ENCODE measurements around the gene ZFYVE21.

DNA sequence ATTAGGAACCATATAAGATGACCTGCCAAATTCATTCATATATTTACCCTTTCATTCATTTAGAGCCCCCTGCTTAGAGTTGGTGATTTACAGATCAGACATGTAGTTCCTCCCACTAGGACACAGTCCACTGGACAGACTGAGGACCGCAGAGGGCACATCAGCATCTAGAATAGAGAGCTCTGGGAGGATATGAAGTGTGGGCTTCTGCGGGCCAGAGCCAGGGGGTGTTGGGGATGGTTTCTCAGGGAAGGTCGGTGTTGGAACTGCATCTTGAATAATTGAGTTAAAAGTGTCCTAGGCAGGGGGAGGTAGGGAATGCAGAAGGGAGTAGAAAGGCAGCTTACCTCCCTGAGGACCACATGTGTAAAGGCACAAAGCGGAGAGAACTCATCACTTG lies 43.7 kb upstream of the ZFYVE21 start:
- TF ChIP-seq, protein P1, sequence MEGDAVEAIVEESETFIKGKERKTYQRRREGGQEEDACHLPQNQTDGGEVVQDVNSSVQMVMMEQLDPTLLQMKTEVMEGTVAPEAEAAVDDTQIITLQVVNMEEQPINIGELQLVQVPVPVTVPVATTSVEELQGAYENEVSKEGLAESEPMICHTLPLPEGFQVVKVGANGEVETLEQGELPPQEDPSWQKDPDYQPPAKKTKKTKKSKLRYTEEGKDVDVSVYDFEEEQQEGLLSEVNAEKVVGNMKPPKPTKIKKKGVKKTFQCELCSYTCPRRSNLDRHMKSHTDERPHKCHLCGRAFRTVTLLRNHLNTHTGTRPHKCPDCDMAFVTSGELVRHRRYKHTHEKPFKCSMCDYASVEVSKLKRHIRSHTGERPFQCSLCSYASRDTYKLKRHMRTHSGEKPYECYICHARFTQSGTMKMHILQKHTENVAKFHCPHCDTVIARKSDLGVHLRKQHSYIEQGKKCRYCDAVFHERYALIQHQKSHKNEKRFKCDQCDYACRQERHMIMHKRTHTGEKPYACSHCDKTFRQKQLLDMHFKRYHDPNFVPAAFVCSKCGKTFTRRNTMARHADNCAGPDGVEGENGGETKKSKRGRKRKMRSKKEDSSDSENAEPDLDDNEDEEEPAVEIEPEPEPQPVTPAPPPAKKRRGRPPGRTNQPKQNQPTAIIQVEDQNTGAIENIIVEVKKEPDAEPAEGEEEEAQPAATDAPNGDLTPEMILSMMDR (conservative IDR thresholded peaks at IDR 0.05), result no peak
- no peak for TF ChIP-seq EZH2 (IDR thresholded peaks at IDR 0.05; ENCODE audit: low read depth)
